ENCODE results near the gene PIGN.

- TF ChIP-seq CTCF (IDR thresholded peaks at IDR 0.05) (no peak), EZH2 (IDR thresholded peaks at IDR 0.05; ENCODE audit: borderline replicate concordance, insufficient read depth, low read depth, low read length, poor library complexity, severe bottlenecking) (no peak)
These were observed 7.6 kb downstream of the PIGN start for GRCh38 chr18:62179213-62179612.

Data from B cell (primary cell).